ENCODE measurements around the gene BCAR3. TPM values are rescaled to one million over a fixed set of nuclear protein-coding genes. Genes with fewer than 3 reads are reported as not detected.
"Not testable (repeated sequence)": the region's sequence is repeated elsewhere in the genome, so short reads cannot be mapped to it uniquely, and the experiment has no call there.

BCAR3 gene
- total RNA-seq, 1 donor from 2014 or later, result 18.5 TPM

DNA sequence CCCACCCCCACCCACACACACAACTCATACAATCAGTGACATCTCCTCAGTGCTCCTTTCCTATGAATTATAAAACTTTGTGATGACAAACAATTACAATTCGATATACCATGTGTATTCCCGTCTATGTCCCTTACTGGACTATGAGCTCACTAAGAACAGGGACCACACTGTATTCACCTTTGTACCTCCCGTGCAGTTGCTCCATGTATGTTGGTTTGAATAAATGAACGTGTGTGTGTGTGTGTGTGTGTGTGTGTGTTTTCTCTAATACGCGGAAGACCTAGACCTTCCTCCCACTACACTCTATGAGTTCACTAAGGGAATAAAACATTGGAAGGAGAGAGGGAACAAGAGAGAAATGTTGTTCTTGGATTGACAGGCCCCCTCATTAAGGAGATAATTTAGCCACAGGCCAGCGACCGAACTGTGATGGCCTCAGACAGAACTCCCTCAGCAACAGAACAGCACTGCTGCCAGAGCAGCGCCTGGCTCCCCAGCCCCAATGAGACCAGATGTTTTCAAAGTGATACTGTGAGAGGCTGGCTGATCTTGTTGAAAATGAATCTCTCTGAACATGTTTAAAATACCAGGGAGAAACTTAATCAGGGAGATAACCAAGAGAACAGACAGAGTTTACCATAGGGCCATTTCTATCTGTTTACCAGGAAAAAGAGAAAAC is 21.7 kb downstream of the BCAR3 start:
- ATAC-seq (ENCODE audit: poor library complexity), result peak; percentile 76
- peak; percentile 70 for DNase-seq
- intact Hi-C loops (cut with DNase I), result no loop called here

DNA sequence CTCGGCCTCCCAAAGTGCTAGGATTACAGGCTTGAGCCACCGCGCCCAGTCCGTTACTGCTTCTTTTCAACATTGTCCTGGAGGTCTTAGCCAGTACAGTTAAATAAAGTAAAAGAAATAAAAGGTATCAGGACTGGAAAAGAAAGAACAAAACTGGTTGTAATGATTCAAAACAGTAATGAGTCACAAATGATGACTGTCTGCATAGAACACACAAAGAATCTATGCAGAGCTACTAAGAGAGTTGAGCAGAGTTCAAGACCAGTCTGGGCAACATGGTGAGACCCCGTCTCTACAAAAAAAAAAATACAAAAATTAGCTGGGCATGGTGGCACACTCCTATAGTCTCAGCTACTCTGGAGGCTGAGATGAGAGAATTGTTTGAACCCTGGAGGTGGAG is 23.4 kb downstream of the BCAR3 start:
- DNase-seq (no peak), ATAC-seq (ENCODE audit: poor library complexity) (no peak)
- intact Hi-C loops (cut with DNase I), result no loop called here

DNA sequence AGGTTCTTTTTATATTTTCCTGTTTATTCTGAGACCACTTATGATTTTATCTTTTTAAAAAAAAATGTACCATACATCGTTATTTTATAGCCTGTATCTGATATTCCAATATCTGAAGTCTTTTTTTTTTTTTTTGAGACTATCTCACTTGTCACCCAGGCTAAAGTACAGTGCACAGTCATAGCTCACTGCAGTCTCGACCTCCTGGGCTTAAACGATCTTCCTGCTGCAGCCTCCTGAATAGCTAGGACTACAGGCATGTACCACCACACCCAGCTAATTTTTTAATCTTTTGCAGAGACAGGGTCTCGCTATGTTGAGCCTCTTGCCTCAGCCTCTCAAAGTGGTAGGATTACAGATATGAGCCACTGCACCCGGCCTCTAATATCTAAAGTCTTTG is 25.1 kb downstream of the BCAR3 start:
- intact Hi-C loops (cut with DNase I), result no loop called here
- no peak for ATAC-seq (ENCODE audit: poor library complexity)
- DNase-seq, result no peak

DNA sequence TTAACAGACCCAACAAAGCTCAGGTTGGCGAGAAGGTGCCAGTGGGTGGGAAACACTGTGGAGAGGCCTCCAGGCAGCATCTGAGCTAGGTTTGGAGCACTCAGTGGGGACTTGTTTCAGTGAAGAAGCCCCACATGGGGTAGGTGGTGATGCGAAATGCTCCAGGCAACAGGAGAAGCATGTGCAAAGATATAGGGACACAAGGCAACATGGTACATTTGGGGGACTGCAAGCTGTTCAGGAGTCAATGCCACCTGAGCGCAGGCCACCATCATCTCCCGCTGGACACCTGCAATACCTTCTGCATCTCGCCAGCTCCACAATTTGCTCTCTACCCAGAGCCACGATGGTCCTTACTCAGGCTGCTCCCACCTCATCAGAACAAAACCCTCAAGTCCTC is 28.0 kb downstream of the BCAR3 start:
- ATAC-seq (ENCODE audit: poor library complexity) (no peak), DNase-seq (no peak)
- intact Hi-C loops (cut with DNase I), result no loop called here

DNA sequence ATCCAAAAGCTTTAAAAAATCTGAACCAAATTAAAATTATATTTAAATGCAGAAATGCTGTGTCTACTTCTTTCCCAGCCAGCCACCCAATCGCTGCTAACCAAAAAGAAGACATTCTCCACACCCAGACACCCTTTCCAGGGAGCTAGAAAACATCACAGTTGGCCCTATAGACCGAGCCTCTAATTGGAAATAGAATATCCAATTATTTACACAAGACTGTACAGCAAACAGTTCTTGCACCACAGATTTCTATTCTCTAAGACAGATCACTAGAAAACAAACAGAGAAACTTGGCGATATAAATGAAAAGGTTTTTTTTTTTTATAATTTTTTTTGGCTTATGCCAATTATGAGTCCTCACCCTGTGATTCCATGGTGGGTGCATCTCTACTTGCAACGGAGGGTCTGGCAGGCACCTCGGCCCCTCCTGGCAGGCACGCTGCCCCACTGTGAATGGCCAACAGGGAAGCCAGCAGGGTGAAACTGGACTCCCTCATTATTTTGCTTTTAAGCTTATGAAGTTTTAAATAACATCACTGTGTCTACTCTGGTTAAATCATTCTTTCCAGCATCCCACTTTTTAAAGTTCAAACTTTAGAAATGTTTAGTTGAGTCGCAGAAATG is 29.2 kb downstream of the BCAR3 start:
- intact Hi-C loops (cut with DNase I), result no loop called here
- no peak for DNase-seq
- no peak for ATAC-seq (ENCODE audit: poor library complexity)

DNA sequence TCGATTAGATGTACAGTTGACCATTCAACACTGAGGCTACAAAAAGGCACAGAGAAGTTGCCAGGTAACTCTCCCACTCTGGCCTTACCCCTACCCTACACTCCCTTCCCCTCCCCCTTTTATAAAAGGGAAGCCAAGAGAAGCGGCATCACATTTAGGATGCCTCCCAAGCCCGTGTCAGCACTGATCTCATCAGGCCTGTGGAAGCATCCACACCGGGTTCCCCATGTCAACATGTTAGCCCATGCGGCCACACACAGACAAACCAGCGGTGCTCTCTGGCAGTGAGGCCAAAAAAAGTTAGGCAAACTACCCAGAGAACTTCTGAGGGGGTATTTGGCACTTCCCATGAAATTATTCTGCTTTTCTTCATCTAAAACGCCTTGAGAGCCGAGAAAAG is 29.9 kb downstream of the BCAR3 start:
- DNase-seq (no peak), ATAC-seq (ENCODE audit: poor library complexity) (peak; percentile 63)
- intact Hi-C loops (cut with DNase I), result no loop called here

DNA sequence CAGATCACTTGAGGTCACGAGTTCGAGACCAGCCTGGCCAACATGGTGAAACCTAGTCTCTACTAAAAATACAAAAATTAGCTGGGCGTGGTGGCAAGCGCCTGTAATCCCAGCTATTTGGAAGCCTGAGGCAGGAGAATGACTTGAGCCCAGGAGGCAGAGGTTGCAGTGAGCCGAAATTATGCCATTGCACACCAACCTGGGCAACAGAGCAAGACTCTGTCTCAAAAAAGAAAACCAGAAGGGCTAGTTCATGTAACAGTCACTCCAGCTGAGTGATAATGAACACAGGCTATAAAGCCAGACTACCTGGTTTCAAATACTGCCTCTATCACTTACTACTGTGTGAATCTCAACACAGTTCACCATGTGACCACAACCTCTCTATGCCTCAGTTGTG is 31.5 kb downstream of the BCAR3 start:
- DNase-seq; intact Hi-C loops (cut with DNase I); ATAC-seq (ENCODE audit: poor library complexity): not testable (repeated sequence)

DNA sequence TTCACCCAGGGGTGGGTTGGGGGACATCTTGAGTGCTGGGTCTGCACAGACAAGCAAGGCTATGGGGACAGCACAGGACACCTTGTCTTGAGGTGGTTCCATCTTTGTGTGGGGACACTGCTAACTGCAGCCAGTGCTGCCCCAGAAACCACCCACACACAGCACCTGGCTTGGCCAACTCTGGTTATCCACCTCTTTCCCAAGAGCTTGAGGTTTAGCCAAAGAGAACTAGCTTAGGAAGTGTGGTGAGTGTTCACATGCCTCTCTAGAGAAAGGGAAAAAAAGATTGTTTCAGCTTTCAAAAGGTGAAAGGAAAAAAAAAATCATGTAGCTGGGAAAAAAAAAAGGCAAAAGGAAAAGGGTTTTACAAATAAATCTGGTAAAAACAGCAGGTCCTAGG is 32.4 kb downstream of the BCAR3 start:
- intact Hi-C loops (cut with DNase I), result no loop called here
- DNase-seq, result no peak

DNA sequence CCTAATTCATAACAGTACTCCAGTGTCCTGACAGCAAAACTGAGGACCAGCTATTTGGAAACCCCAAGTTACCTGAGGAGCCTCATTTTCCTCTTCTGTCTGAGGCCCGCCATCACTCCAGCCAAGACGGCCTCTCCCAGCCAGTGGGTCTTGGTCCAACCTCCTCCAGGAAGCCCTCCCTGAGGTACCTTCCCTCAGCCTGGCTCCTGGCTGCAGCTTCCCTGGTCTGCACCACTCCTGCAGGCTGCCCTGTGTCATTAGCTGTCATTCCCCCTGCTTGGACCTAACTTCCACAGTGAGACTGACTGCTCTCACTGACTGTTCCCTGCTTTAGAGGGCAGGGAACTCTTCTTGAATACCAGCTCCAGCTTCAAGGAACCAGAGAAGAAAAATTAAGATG is 33.0 kb downstream of the BCAR3 start:
- intact Hi-C loops (cut with DNase I), result no loop called here
- ATAC-seq (ENCODE audit: poor library complexity) (no peak), DNase-seq (no peak)

More for the DNA sequence above, 32.4 kb downstream of the BCAR3 start:
- no peak for ATAC-seq (ENCODE audit: poor library complexity)

DNA sequence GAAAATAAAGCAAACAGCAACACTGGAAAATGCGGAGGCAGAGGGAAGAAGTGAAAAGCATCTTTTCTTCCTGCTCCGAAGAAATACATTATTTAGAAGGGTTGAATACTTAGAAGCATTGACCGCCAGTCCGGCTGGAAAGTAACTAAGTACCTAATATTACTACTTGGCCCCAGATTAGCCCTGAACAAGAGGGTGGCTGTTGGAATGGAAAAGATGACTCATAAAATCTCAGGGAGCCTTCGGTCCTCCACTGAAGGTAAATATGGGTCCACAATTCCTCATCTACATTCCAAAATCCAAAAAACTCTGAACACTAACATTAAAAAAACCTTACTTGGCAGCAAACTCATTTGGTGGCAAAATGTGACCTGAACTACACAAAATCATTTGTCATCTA is 40.1 kb downstream of the BCAR3 start:
- ATAC-seq (ENCODE audit: poor library complexity) (no peak), DNase-seq (no peak)
- intact Hi-C loops (cut with DNase I), result no loop called here

DNA sequence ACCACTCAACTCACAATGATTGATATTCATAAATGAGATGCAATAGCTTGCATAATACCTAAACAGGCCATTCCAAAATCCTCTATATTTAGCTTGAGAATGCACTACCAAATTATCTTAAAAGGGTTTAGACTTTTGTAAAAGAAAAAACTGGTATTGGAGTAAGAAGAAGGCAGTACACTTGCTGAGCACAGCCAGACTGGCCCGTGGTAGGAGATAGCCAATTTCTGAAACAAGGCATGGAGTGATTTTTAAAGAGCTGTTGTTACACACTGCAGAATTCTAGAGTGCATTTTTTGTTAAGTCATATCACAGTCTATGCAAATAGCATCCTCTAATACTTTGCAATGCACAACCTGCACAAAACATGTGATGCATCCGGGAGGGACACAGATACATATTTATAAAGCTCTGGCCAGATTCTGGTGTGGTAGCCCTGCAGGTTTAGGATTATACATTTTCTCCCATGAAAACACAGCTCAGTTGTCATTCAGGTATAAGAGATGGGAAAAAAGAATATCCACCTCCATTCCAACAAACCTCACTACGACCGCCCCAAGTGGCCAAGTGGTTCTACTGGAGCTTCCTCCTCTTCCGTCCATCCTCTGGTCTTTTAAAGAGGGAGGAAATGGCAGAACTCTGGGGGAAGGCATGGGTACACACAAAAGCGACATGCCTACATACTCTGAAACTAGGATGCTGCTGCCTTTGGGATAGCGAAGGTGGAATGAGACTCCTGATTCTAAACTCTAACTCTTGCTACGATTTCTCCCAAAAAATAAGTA is 40.8 kb downstream of the BCAR3 start:
- ATAC-seq (ENCODE audit: poor library complexity) (no peak), DNase-seq (no peak)
- intact Hi-C loops (cut with DNase I), result no loop called here

DNA sequence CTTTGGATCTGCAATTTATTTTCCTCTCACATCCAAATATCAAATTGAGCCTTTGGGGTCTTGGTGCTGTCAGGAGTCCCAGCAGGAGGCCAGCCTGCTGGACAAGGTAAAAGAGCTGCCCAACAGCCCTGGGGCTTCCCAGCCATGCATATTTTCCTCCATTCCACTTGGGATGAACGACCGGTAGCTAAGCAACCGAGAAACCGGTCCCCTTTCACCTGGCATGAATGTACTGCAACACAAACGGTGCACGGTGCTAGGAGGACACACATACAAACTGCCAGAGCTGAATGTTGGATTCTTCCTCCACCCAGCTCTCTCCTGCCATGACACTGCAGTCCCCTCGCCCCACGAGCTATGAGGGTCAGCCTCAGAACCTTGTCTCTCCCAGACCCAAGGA is 42.7 kb downstream of the BCAR3 start:
- intact Hi-C loops (cut with DNase I), result no loop called here
- DNase-seq (no peak), ATAC-seq (ENCODE audit: poor library complexity) (peak; percentile 29)

DNA sequence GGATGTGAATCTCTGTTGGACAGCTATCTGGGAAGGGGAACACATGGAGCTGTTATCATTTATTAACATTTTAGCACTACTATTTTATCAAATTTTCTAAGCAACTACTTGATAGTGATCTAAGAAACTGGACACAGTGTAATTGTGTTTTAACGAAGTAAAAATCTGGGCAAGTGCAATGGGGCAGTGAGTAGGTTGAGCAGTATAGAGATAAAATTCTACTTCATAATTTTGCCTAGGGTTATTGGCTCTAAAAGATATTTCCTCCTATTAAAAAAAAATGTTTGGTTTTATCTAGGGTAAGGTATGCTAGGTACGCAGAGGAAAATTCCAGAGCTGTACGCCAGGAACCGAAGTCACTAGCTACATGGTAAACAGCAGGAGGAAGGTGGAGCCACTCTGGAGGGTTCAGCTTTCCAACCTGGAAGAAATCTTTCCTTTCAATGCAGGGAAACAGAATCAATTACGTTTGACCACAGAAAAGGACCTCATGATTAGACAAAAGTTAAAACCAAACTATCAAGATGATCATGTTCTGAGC is 43.3 kb downstream of the BCAR3 start:
- peak; percentile 74 for ATAC-seq (ENCODE audit: poor library complexity)
- no peak for DNase-seq
- intact Hi-C loops (cut with DNase I), result no loop called here

DNA sequence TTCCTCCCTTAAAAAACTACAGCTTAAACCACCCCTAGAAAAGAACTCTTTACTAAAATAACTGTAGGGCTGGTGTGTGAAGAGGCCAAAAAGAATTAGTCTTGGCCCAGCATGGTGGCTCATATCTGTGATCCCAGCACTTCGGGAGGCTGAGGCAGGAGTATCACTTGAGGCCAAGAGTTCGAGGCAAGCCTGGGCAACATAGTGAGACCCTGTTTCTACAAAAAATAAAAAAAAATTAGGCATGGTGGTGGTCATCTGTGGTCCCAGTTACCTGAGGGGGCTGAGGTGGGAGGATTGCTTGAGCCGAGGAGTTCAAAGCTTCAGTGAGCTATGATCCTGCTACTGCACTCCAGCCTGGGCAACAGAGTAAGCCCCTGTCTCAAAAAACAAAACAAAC is 44.9 kb downstream of the BCAR3 start:
- intact Hi-C loops (cut with DNase I), result no loop called here
- no peak for ATAC-seq (ENCODE audit: poor library complexity)
- no peak for DNase-seq

DNA sequence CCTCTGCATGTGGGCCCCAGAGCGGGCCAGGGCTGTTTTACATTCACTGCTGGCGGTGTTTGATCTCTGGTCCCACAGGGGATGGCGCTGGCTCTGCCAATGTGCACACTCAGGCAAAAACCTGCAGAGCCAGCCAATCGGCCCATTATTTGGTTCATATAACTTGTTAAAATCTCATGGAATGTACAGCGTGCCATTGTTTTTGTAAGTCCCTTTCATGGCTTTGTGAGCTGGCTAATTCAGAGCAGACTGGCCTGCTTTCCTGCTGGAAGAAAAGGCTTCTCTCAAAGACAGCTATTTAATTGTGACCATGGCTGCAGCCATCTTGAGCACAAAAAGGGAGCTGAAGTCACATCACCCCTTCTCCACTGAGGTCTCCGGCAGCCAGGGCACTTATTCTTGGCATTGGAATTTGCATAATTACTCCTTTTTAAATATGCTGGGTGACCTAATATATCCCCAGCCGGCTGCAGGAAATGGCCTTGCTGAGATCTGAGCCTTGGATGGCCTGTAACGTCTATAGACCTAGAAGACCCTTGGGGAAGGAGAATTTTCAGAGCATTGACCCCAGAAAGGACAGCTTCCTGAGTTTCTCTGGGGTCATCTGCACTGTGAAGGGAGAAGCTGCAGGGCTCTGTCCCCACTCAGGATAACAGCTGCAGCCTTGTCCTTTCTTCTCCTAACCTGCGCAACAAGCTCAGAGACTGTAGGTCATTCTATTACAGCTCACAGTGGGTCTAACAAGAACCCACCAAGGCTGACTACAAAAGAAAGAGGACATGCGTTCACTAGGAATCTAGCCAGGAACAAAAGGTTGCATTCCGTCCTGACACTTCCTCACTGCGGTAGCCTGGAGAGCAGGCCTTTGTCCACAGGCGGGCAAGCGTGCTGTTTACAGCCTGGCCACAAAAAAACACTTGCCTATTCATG is 45.8 kb downstream of the BCAR3 start:
- ATAC-seq (ENCODE audit: poor library complexity), result peak; percentile 40

DNA sequence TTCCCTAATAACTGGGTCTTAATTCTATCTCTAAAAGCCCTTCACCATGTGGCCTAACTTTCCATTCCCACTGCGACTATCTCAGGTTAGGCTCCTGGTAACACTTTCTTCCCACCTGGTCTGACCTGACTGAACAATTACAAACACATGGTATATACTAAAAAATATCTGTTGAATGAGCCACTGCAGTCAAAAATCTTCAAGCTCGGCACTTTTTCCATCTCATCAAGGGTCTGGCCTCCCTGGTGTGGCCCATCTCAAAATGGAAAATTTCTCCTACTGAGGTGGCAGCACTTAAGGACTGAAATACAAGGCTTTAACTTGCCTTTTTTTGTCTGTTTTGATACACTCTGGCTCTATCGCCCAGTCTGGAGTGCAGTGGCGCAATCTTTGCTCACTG is 48.3 kb downstream of the BCAR3 start:
- intact Hi-C loops (cut with DNase I), result loop anchor here (5.0 kb wide), 1 partner anchor 49 kb away; the partner anchor contains the start of gene BCAR3
- DNase-seq (no peak), ATAC-seq (ENCODE audit: poor library complexity) (no peak)

More for the DNA sequence above, 45.8 kb downstream of the BCAR3 start:
- intact Hi-C loops (cut with DNase I), result no loop called here
- DNase-seq, result no peak

DNA sequence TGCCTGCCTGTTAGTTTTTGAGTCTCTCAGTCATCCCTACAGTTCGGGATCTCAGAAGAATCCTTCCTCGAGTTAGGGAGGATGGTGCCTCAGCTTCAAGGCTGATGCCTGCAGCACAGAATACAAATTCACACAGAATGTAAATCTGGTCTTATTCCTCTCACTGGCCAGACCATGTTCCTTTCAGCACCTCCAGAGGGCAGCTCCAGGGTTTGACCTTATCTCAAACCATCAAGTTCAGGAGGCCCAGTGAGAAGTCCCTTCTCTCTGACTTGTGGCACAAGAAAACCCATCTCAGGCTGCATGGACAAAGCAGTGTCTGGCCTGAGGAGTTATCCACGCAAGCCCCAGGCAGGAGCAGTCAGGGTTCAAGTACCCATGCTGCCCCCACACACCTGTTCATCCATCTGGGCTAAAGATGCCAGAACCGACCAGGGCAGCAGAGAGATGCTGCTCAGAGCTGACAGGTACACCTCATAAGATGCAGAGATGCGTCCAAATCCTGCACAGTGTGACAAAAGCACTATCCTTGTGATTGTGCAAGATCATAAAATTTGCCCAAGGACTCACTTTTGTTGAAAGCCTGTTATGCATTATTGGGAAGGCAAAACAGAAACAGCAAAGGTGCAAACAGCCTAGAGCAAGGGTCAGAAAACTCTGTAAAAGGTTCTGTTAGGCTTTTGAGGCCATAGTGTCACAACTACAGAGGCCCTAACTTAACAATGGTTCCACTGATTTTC is 49.8 kb downstream of the BCAR3 start:
- ATAC-seq (ENCODE audit: poor library complexity), result peak; percentile 26
- intact Hi-C loops (cut with DNase I), result loop anchor here (5.0 kb wide), 1 partner anchor 51 kb away; the partner anchor contains the start of gene BCAR3
- no peak for DNase-seq

DNA sequence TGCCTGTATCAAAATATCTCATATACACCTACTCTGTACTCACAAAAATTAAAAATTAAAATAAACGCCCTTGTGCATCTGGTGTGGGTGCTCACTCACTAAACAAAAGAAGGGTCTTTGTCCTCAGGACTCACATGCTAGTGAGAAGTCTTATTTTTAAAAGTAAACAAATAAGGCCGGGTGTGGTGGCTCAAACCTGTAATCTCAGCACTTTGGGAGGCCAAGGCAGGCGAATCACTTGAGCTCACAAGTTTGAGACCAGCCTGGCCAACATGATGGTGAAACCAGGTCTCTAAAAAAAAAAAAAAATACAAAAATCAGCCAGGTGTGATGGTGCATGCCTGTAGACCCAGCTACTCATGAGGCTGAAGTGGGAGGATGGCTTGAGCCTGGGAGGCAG is 51.5 kb downstream of the BCAR3 start:
- intact Hi-C loops (cut with DNase I), result loop anchor here (5.0 kb wide), 1 partner anchor 52 kb away; the partner anchor contains the start of gene BCAR3
- DNase-seq (no peak), ATAC-seq (ENCODE audit: poor library complexity) (no peak)
